ENCODE results near the gene DGKG. TPM values are rescaled to one million over a fixed set of nuclear protein-coding genes. Genes with fewer than 3 reads are reported as not detected.
A peak's percentile ranks its signal among the peaks of the same experiment; 100 is the strongest.

The DGKG gene
- polyA plus RNA-seq, 1 of the 3 experiments (the other 2 are of a cell fraction): 0.12 TPM

GRCh38 chr3:186182850-186183249 lies 179.2 kb downstream of the DGKG start (continued):
- TF ChIP-seq IRF3 (IDR thresholded peaks at IDR 0.05; ENCODE audit: low read depth, low read length) (no peak), GATA2 (CRISPR knock-in tag; IDR thresholded peaks at IDR 0.05) (peak; percentile 87), CHD2 (IDR thresholded peaks at IDR 0.05; ENCODE audit: low read length, partially characterized antibody) (peak; percentile 50), ZBTB33 (IDR thresholded peaks at IDR 0.05; ENCODE audit: borderline replicate concordance, low read depth) (no peak), TEAD4 (IDR thresholded peaks at IDR 0.05; ENCODE audit: borderline replicate concordance, insufficient read depth) (no peak), MEF2A (IDR thresholded peaks at IDR 0.05; ENCODE audit: borderline replicate concordance, low read depth) (no peak), USF1 (IDR thresholded peaks at IDR 0.05; ENCODE audit: borderline replicate concordance, low read depth) (no peak), MXI1 (IDR thresholded peaks at IDR 0.05; ENCODE audit: low read depth, low read length) (peak; percentile 69; the same call in 1 of the 2 replicates), EZH2phosphoT487 (IDR thresholded peaks at IDR 0.05; ENCODE audit: borderline replicate concordance, low read depth) (no peak), SMC3 (IDR thresholded peaks at IDR 0.05; ENCODE audit: low read depth, low read length) (no peak), USF2 (IDR thresholded peaks at IDR 0.05; ENCODE audit: borderline replicate concordance, low read depth, low read length) (no peak)

GRCh38 chr3:186181901-186182300 lies 180.1 kb downstream of the DGKG start:
- Histone ChIP-seq H3K36me3 (replicated peaks in 1 of 2; ENCODE audit: control insufficient read depth in 1 of 2, insufficient read depth in 2 of 2, low read length in 1 of 2) (no peaks in the 10 kb centered on the region), H3K79me2 (ENCODE audit: insufficient read depth) (no peaks in the 10 kb centered on the region), H3K4me2 (no peak overlapping the region), H2AFZ (ENCODE audit: low read depth) (no peak overlapping the region), H3K4me1 (ENCODE audit: control insufficient read depth in 1 of 2, insufficient read depth in 2 of 2, low read depth in 1 of 2, low read length in 1 of 2) (peaks cover 5 to 8% of the 10 kb centered on the region in 2 experiments; a peak in 3 of 4 replicates), H3K9me2 (no peaks in the 10 kb centered on the region), H3F3A (replicated peaks; ENCODE audit: insufficient read depth) (no peaks in the 10 kb centered on the region), H3K27me3 (ENCODE audit: insufficient read depth) (peaks cover 17% of the 10 kb centered on the region; the same call in 1 of the 2 replicates), H3K9me3 (no peaks in the 10 kb centered on the region), H3K27ac (ENCODE audit: low read depth in 2 of 2, low read length in 1 of 2) (no peak overlapping the region), H3K4me3 (ENCODE audit: low read depth in 2 of 2, low read length in 1 of 2) (no peak overlapping the region), H4K20me1 (ENCODE audit: insufficient read depth) (no peaks in the 10 kb centered on the region), H3K9ac (no peak overlapping the region)
- no peak for DNase-seq
- TF ChIP-seq TAF1 (IDR thresholded peaks at IDR 0.05; ENCODE audit: borderline replicate concordance, low read depth, low read length) (no peak), EZH2phosphoT487 (IDR thresholded peaks at IDR 0.05; ENCODE audit: borderline replicate concordance, low read depth) (no peak), MEF2A (IDR thresholded peaks at IDR 0.05; ENCODE audit: borderline replicate concordance, low read depth) (no peak), TEAD4 (IDR thresholded peaks at IDR 0.05; ENCODE audit: borderline replicate concordance, insufficient read depth) (no peak), JUND (IDR thresholded peaks at IDR 0.05) (no peak), CTCF (IDR thresholded peaks at IDR 0.05) (no peak)
- 89% methylated on average over 2 of the region's 2 CpGs for WGBS (ENCODE audit: low lambda C conversion rate)
- ChIA-PET CTCF (interaction anchor here (1.5 kb wide), 1 partner anchor 8 kb away, joined by 3 read pairs; no protein-coding TSS in a partner anchor), POLR2A (no interaction called here)
